NCI-H1092 (cell line): ENCODE results near the gene CBY2.

Experiments
- DNase-seq: peaks from one replicate; lab custom pipeline; 2025; lab: John Stamatoyannopoulos, UW

The CBY2 gene

DNA sequence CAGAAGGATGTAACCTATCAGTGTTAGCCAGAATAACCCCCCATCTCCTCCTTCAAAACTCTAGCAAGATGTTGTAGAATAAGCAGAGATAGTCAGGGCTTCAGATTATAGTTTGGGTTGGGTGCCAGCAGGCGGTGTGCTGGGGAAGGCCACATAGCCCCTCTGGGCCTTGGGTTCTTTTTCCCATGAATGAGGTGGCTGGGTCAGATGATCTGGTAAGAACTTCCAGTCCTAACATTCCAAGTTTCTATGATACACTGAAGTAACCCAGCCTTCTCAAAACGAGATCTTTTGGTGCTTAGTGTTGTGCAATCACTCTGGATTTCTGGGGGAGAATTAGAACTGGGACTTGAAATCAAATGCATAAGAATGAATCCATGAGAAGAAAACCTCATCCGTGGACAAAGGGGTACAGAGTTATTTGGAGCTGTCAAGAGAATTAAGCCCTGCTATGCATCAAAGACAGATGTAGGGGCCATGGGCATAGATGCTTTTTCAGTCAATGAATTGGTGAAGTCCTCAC, 810 bp downstream of the CBY2 start:
- DNase-seq: no peak

DNA sequence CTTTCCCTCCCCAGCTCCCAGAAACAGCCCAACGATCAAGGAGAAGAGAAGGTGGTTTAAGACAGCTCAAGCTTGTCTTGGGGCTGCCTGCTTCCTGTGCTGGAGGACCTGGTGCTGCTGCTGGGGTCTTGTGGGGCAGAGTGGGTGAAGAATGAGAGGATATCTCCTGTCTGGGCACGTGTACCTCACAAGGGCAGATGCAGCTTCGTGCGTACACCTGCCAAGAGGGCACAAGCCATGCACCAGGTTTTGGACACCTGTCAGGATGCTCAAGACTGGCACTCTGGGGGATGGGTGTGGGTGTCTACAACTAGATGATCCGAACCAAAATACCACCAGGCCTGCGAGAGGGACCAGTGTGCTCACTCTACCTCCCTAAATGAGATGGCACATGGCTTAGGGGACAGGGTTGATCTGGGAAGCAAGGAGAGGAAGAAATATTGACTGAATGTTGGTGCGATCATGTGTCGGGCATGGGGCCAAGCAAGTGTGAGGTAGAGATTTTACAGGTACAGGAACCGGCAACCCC, 2.2 kb downstream of the CBY2 start:
- no peak for DNase-seq

DNA sequence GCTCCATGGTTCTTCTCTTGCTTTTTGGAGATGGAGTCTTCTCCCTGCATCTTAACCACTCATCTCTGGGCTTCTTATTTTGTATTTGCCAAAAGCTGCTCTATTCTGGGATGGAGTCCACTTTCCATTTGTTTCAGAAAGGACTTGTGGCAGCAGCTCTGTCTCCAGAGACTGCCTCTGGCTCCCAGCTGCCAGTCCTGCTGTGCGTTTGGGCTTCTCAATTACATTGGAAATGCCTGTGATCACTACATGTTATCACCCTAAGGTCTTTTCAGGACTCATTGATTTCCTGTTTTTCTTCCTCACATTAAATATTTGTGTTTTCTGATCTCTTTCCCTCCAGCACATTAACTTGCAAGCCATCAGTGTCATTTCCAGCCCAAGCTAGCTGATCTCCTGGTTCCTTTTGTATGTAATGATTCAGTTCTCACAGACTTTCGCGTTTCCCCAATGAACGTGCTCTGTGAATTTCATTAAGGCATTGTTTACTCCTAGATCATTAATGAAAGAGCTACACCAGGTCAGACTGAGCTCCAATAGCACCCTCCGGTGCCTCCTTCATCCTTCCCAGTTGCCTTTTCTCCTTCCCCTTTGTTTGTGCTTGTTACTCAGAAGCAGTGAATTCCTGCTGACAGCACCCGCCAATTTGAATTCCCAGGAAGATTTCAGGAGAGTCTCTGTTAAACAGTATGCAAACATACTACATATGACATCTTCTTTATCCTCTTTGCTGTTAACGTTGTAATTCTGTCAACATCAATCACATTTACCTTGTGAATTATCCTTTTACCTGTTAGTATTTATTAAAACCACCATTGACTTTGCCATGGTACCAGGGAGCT, 3.0 kb downstream of the CBY2 start:
- no peak for DNase-seq

DNA sequence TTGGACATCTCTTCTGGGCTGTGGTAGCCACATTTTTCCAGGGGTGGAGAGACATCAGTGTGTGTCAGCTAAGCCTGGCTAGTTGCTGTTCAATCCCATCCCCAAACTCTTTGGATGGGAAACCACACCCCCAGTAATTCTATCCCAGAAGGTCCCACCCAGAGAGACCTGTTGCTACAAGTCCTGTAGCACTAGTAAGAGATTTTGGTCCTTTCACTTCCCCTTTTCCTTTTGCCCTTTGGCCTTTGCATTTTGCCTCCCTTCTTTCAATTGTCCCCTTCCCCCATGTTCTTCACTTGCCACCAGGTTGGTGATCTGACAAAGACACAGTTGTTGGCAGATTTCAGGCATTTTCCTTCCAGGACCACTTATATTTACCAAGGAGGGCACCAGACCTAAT, 3.8 kb downstream of the CBY2 start:
- no peak for DNase-seq

DNA sequence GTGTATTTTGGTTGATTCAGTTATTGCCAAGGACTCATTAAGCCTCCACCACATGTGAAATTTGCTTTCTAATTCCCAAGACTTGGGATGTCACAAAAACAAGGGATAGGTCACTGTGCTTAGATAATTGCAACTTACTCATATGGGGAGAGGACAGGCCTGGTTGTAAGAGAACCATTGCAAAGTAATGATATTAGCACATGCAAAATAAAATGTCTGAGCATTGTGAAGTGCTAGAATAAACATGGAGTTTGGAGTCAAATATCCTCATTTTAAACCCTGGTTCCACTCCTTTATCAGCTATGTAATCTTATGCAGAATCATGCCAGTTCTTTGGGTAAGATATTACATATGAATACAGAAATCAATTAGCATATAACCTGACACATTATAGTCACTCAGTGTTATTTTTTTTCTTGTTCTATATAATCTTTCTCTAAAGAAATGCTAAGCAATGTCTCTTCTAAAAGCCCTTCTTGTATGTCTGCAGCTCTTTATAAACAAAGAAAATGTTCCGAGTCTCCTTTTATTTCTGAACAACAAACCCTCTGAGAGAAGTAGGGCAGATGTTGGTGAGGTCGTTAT, 5.5 kb downstream of the CBY2 start:
- DNase-seq: no peak

DNA sequence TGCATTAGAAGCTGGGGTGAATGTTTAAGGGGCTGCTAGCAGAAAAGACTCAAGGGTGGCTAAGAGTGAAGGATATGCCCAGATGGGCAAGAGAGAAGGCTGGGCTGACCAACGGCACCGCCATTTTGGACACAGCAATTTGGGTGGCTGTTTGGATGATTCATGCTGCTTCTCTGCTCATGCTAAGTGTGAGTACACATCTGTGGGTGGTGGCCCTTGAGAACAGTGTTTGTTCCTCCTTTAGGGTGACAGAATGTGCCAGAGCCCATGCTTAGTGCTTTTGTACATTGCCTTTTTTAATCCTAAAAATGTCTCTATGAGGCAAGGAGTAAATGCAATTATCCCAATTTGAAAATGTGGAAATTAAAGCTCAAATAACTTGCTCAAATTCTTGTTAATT, 9.8 kb downstream of the CBY2 start:
- no peak for DNase-seq

DNA sequence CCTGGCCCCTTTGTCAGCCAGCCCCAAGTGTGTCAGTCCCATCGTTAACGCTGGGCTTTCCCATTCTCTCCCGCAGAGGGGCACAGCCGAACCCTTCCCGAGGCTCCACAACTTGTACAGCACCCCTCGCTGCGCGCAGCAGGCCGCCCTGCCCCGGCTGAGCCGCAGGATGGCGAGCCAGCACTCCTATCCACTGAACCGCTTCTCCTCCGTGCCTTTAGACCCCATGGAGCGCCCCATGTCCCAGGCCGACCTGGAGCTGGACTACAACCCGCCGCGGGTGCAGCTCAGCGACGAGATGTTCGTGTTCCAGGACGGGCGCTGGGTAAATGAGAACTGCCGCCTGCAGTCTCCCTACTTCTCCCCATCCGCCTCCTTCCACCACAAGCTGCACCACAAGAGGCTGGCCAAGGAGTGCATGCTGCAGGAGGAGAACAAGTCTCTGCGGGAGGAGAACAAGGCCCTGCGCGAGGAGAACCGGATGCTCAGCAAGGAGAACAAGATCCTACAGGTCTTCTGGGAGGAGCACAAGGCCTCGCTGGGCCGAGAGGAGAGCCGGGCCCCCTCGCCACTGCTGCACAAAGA, 11.1 kb downstream of the CBY2 start:
- DNase-seq: no peak

DNA sequence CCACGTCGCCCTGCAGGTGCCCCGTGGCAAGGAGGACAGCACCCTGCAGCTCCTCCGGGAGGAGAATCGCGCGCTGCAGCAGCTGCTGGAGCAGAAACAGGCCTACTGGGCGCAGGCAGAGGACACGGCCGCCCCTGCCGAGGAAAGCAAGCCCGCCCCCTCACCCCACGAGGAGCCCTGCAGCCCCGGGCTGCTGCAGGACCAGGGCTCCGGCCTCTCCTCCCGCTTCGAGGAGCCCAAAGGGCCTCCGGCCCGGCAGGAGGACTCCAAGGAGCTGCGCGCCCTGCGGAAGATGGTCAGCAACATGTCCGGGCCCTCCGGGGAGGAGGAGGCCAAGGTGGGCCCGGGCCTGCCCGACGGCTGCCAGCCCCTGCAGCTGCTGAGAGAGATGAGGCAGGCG, 11.6 kb downstream of the CBY2 start:
- DNase-seq: no peak

DNA sequence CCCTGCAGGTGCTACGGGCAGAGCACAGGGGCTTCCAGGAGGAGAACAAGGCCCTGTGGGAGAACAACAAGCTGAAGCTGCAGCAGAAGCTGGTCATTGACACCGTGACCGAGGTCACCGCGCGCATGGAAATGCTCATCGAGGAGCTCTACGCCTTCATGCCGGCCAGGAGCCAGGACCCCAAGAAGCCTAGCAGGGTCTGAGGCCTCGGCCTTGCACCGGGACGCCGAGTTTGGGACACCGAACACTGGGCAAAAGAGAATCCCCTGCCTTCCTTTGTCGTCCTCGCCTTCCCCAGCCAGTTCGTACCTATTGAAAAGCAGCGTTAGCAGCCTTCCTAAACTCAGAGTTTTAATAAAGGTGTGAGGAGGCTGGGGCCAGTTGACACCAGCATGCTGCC, 12.1 kb downstream of the CBY2 start:
- no peak for DNase-seq

DNA sequence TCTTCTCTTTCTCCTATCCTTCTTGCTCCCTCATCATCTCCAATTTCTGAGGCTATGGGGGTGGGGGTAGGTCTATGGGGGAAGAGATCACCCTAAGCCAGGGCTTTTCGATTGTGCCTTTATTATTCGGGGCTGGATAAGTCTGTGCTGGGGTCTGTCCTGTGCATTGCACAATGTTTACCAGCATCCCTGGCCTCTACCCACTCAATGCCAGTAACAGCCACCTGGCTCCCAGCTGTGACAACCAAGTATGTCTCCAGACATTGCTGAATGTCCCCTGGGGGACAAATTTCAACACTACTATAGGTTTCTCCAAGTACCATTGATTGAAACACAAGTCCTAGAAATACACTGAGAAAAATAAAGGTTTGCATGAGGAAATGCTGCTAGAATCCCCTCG, 13.2 kb downstream of the CBY2 start:
- DNase-seq: no peak

DNA sequence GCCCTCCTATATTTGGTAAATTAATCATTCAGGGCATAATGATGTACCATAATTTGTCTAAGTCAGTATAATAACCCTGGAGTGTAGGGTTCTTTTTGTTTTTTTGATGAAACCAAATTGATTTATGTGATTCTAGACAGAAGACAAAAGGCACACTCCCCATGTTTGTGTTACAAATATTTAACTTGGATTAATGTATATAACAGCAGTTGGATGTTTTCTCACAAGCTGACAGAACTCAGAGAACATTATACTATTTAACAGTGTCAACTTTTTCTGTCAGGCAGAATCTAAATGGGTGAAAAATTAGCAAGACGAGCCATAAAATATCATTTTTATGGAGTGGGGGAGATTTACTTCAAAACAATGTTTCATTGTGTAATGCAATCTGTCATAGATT, 15.2 kb downstream of the CBY2 start:
- no peak for DNase-seq

DNA sequence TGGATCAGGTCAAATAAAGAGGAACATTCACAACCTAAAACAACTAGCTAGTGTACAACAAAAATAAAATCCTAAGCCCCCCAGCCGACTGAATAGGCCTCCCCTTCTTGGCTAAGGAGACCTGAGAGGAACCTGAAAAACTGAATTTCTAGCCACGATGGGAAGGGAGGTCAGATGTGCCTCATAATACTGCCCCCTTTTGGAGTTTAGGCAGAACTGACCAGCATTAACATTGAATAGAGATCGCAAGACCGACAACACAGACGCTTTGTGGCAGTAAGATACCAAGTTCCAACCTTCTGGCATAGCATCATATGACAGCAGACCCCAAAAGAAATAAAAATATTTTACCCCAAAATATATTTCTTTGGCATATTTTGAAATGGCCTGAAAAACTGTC, 15.9 kb downstream of the CBY2 start:
- DNase-seq: no peak

DNA sequence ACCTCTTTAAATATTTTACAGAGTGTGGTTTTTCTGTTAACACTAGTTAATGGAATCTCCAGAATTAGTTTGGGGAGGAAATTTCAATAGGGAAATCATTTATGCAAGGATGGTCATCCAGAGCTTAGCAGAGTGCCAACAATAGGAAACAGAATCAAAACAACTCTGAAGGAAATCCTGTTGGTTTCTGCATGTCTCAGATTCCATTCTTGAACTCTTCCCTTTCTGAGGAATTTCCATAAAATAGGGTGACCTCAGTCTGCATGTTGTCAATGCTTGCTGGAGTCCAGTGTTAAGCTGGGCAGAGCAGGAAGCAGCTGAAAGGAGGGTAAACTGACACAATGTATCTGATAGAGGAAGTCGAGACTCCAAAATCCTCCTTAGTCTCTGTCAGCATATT, 16.9 kb downstream of the CBY2 start:
- DNase-seq: no peak

DNA sequence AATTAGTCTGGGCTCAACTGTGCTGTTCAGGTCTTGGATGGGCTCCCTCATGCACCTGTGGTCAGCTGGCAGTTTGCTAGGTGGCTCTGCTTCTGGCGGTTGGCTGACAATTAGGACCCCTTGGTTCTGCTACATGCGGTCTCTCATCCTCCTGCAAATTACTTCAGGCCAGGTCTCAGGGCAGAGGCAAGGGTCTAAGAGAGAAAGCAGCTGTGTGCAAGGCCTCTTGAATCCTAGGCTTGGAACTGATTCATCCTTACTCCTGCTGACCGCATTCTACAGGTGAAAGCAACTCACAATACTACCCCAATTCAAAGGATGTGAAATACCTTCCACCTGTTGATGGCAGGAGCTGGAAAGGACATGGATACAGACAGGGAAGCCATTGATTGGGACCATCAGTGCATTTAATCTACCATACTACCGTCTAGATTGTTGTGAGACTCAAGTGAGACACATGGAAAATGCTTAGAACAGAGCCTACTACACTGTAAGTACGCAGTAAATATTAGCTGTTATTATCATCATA, 19.1 kb downstream of the CBY2 start:
- no peak for DNase-seq

DNA sequence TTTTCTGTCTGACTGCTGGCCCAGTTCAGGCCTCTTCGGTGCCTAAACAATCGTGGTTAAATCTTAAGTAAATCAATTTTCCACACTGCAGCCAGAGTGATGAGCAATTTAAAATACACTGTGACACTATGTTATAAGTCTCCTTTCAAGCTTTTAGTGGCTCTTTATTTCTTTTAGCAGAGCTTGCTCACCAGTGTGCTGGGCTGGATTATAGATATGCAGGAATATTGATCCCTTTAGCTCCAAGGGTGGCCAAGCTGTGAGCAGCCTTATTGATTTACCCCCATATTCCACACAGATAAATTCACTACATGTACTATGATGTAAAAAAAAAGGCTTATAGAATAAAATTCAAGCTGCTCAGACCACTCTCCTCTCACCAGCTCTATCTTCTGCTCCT, 21.7 kb downstream of the CBY2 start:
- DNase-seq: no peak

DNA sequence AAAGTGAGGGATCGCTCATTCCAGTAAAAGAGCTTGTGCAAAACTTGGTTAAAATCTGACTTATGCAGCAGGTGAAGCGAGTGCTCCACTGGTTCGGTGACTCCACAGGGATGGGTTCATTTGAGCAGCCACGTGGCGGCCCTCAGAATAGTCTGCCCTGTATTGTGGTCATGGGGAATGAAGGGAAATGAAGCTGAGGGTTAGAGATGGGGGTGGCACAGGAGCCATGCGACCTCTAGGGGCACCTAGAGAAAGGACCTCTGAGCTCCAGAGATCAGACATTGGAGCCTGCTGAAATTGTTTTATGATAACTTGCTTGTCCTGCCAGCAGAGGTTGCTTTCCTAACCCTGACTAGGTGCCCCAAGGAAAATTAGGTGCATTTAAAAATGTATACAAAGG, 26.6 kb downstream of the CBY2 start:
- no peak for DNase-seq

DNA sequence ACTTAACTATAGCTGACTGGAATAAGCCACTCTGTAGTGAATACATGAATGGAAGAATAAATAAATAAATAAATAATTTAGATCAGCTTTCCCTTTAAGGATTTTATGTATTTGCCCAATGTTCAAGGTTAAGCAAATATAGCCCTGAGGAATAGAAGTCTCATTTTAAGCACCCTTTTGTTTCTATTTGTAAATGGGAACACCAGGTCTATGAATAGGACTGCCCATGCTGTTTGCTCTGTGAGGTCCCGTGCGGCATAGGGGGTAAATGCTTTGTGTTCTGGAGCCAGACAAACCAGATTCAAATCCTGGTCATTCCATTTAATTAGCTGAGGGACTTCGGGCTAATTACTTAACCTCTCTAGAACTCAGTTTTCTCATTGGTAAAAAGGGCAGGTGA, 29.3 kb downstream of the CBY2 start:
- no peak for DNase-seq

DNA sequence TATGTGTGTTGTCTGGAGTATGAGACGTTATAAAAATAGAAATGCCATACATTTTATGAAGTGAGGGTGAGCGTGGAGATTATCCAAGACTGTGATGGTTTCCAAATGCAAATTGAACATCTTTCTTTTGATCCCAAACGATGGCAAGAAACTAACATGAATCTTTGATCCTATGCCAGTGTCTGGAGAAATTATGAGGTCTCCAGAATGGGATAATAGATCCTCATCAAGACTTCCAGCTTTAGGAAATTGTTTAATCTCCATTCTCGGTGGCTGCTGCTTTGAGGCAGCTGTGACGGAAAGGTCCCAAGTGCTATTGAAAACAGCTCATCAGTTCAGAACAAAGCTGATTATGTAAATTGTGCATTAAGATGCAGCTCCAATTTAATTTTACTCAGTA, 30.8 kb downstream of the CBY2 start:
- DNase-seq: no peak

DNA sequence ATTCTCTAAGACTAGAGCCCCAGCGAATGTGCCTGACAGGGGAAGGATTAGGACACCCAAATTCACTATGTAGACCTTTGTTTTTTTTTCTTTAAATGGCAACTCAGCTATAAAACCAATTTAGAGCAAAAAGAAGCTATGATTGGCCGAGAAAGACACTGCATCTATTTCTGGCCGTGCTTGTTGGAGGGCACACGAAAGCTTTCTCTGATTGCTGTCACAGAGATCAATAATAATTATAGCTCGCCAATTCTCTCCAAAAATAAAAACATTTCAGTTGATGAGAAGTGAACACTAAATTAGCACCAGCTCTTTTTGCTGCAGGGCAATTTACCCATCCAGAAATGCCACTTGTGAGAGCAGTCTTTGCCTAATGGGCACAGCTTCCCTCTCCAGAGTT, 31.2 kb downstream of the CBY2 start:
- peak; percentile 30 for DNase-seq

DNA sequence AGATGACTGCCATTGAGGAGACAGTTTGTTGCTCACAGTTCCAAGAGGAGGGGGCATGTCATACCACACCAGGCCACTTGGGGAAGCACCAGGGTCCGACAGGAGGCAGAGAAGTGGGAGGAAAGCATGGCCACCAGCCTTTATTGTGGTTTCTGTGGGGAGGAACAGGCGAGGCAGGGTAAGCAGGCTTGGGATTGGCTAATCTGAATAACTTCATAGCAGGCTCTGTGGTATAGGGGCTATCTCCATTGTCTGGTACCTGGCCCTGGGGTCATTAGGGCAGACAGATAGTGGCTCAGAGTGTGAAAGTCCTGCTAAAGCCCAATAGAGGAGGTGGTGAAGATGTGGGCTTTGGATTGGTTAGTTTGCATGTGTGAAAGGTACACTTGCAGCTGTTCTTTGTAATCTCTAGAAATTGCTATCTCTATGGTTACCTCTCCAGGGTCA, 35.5 kb downstream of the CBY2 start:
- DNase-seq: no peak

DNA sequence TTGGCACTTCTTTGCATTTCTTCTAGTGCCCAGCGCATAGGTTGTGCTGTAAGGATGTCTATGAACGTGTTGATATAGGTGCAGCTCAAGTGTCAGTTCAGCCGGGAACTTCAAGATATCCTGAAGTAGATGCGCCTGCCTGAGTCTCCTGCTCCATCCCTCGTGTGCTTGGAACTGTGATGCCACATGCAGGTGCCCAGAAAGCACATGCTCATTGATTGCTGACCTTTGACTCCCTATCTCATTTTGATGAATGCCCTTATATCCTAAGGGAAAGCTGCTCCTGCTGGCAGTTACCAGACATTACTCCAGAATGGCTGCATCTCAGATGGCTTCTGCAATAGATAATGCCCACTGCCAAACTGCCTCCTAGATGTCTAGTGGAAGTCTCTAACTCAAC, 40.9 kb downstream of the CBY2 start:
- DNase-seq: no peak

DNA sequence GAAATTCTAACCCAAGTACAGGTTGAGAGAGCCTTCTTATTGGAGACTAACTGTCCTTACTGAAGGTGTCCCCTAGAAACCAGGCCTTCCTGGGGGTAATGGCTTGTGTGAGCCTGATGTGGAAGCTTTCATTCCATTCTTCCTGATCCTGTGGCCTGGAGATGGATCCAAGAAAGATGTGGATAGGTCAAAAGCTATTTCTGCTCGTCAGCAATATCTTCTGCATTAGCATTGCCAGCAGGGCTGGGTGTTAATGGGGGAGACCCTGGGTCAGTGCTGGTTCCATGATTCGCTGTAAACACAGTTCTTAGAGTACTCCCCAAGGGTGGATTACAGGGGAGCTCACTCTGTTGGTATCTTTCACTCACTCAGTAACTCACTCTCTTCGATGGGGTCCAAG, 42.9 kb downstream of the CBY2 start:
- no peak for DNase-seq

DNA sequence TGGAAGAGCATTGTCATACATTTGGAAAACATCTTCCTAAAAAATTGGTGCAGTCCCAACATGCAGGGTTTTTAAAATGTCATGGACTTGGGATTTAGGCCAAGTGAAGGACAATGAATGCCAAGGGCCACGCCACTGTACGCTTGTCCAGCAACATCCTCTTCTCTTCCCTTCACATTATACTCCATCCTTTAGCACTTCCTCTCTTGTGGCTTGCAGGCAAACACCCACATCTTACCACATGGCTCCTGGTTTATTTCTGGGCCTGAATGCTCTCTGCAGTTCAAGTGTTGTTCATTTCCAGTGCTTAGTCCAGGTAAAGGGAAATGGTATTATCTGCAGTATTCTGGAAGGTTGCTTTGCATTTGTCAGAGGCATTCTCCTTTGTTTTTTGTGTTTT, 45.0 kb downstream of the CBY2 start:
- no peak for DNase-seq
